Transverse colon (tissue), 4 donors: ENCODE results near the gene TUT4. TPM values are rescaled to one million over a fixed set of nuclear protein-coding genes. Genes with fewer than 3 reads are reported as not detected.

ENCODE experiments used
- DNase-seq: peaks from one replicate; pipeline ENCODE4 v3.0.0-alpha.2; 2019
- H3K27ac ChIP-seq, 4 donors: fragments of 200-600 bp; sonication (generic); 2 replicates each; pipeline ENCODE4 v1.5.1; 2016 to 2018; ENCODE audit warnings: inconsistent platforms in 4 of 4
- H3K27me3 ChIP-seq: fragments of 200-600 bp; sonication (generic); 2 replicates; pipeline ENCODE4 v1.5.1; 2017; ENCODE audit warnings: inconsistent platforms
- H3K36me3 ChIP-seq, 4 donors: fragments of 200-600 bp; sonication (generic); 2 replicates each; pipeline ENCODE4 v1.5.1; 2017 to 2019; ENCODE audit warnings: inconsistent platforms in 4 of 4
- H3K4me1 ChIP-seq, 4 donors: fragments of 200-600 bp; sonication (generic); 2 replicates each; pipeline ENCODE4 v1.5.1; 2017 to 2020; ENCODE audit warnings: inconsistent platforms in 4 of 4
- H3K4me3 ChIP-seq, 4 donors: fragments of 200-600 bp; sonication (generic); 1 replicate in 1 of 4; 2 replicates in 3 of 4; pipeline versions ENCODE4 v1.5.1 to v1.6.1; 2017 to 2019; ENCODE audit warnings: inconsistent platforms in 4 of 4
- H3K9me3 ChIP-seq, 2 donors: fragments of 200-600 bp; sonication (generic); 2 replicates each; pipeline ENCODE4 v1.5.1; 2017 to 2019; ENCODE audit warnings: inconsistent platforms in 2 of 2
- EP300 ChIP-seq: sonication (generic); formaldehyde crosslinking; IDR thresholded peaks from one replicate; pipeline ENCODE4 v1.6.1; 2017; ENCODE audit warnings: antibody characterized with exemption, low read depth
- POLR2A ChIP-seq: fragments of 450-650 bp; IDR thresholded peaks from one replicate; pipeline ENCODE4 v1.6.1; 2016; ENCODE audit warnings: antibody characterized with exemption, mild to moderate bottlenecking, moderate library complexity
- POLR2AphosphoS5 ChIP-seq, 3 donors: sonication (generic); formaldehyde crosslinking; IDR thresholded peaks; one replicate each; pipeline ENCODE4 v1.6.1; 2016; ENCODE audit warnings: antibody characterized with exemption in 3 of 3
- WGBS, 2 donors: methylation state at CpG; one replicate each; pipeline ENCODE4 v1.1.5; 2018; ENCODE audit warnings: low coverage in 1 of 2; 5-methylcytosine and 5-hydroxymethylcytosine counted together
- in situ Hi-C, 4 donors: fragments of 200-750 bp; cut with MboI; loops; one replicate each; pipeline versions ENCODE4 v1.15.0 to v1.15.1; 2017; ENCODE audit warnings: low sequenced_read_pairs in 3 of 4, low pct_ligation_motif_present in 1 of 4, low pct_unique_long_range_greater_than_20kb in 1 of 4
- intact Hi-C: fragments of 100-400 bp; cut with DNase I; formaldehyde crosslinking; loops from one replicate; pipeline ENCODE4 v1.15.1; 2023; ENCODE audit warnings: low total_unique reads
- total RNA-seq, 4 donors: library from RNA; depleted of rRNA; stranded (reverse); fragments of >200 nt; gene quantifications; one replicate each; pipeline ENCODE4 v1.1.0, GENCODE V29; 2016
- TF ChIP-seq, protein P1 (sequence below), 5 experiments: fragments of 200-600 bp in 3 of 5; fragments of 450-650 bp in 2 of 5; sonication (generic) in 3 of 5; IDR thresholded peaks; 1 replicate in 2 of 5; 2 replicates in 3 of 5; pipeline ENCODE4 v1.5.1; 2016 to 2017; ENCODE audit warnings: antibody characterized with exemption in 5 of 5, inconsistent platforms in 3 of 5, mild to moderate bottlenecking in 2 of 5, moderate library complexity in 1 of 5

TUT4 gene
- total RNA-seq, 4 donors from 2014 or later = 12.3 to 55.3 (median 27.4) TPM

DNA sequence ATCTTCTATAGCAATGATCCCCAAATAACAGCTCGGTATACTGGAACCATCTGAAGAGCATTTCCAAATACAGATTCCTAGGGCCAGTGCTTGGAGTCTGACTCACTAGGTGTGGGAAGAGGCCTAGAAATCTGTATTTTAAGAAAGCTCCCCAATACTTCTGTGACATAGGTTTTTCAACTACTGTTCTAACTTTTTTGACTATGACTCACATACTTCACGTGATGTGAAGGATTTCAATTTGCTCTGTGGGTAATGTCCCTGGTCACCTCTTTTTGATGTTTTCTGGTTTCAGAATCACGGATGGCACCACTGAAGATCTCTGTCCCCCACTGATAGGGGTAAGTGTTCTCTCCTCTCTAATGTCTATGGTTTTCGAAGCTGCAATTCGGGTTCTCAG is 159.7 kb downstream of the TUT4 start:
- no peaks in the 10 kb centered on the region for H3K36me3 ChIP-seq
- no peak overlapping the region for H3K4me3 ChIP-seq
- no peaks in the 10 kb centered on the region for H3K9me3 ChIP-seq
- no peak for DNase-seq
- H3K27me3 ChIP-seq = no peaks in the 10 kb centered on the region
- in situ Hi-C loops = no loop called here
- TF ChIP-seq, protein P1, sequence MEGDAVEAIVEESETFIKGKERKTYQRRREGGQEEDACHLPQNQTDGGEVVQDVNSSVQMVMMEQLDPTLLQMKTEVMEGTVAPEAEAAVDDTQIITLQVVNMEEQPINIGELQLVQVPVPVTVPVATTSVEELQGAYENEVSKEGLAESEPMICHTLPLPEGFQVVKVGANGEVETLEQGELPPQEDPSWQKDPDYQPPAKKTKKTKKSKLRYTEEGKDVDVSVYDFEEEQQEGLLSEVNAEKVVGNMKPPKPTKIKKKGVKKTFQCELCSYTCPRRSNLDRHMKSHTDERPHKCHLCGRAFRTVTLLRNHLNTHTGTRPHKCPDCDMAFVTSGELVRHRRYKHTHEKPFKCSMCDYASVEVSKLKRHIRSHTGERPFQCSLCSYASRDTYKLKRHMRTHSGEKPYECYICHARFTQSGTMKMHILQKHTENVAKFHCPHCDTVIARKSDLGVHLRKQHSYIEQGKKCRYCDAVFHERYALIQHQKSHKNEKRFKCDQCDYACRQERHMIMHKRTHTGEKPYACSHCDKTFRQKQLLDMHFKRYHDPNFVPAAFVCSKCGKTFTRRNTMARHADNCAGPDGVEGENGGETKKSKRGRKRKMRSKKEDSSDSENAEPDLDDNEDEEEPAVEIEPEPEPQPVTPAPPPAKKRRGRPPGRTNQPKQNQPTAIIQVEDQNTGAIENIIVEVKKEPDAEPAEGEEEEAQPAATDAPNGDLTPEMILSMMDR (IDR thresholded peaks at IDR 0.05) = no peak
- TF ChIP-seq EP300 = no peak
- H3K4me1 ChIP-seq = no peaks in the 10 kb centered on the region
- 94 to 100% methylated on average over 4 to 5 of the region's 5 CpGs for WGBS, 2 donors
- no peak overlapping the region for H3K27ac ChIP-seq
- intact Hi-C loops = no loop called here

DNA sequence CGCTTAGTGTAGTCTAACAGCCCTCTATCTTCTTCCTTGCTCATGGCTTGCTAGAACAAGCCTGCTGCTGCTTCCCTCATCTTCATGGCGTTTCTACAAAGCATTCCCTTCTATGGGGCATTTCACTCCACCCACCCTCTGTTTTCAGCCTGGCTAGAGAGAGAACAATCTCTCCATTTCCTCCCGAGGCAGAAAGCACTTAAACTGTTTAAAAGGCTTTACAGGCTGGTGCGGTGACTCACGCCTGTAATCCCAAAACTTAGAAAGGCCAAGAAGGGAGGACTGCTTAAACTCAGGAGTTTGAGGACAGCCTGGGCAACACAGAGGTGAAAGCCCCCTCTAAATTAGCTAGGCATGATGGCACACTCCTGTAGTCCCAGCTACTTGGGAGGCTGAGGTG is 166.4 kb downstream of the TUT4 start:
- H3K4me1 ChIP-seq = no peaks in the 10 kb centered on the region
- no peak overlapping the region for H3K27ac ChIP-seq
- intact Hi-C loops = no loop called here
- H3K4me3 ChIP-seq = no peak overlapping the region
- no peak for DNase-seq
- no peaks in the 10 kb centered on the region for H3K9me3 ChIP-seq
- no peaks in the 10 kb centered on the region for H3K27me3 ChIP-seq
- WGBS, 2 donors = 82 to 96% methylated on average over 3 to 5 of the region's 5 CpGs
- in situ Hi-C loops = no loop called here
- TF ChIP-seq POLR2A (no peak), EP300 (no peak), POLR2AphosphoS5 (IDR thresholded peaks at IDR 0.05) (no peak)
- TF ChIP-seq, protein P1 (IDR thresholded peaks at IDR 0.05) = no peak
- H3K36me3 ChIP-seq = no peaks in the 10 kb centered on the region

DNA sequence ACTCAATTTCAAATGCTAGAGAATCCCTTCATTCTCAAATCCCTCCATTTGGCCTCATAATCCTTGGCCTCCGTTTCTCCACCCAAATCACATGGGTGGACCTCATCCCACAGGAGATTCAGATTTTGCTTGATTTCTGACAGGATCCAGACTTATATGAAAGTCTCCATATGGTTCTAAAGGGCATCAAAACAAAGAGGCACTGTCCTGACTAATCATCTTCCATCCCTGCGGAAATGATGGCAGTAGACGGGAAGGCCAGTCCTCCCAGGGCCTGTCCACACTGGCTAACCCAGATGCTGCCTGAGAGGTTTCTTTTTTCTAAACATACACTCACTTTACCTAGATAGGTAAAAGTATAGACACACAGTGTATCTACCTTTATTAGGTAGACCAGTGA is 167.5 kb downstream of the TUT4 start:
- no peak for DNase-seq
- 94% methylated on average over 3 of the region's 3 CpGs; no CpG with 5 or more reads in 1 of the 2 donors for WGBS, 2 donors
- in situ Hi-C loops (no loop called here), intact Hi-C loops (no loop called here)
- Histone ChIP-seq H3K9me3 (no peaks in the 10 kb centered on the region), H3K4me3 (no peak overlapping the region), H3K4me1 (no peaks in the 10 kb centered on the region), H3K27ac (no peak overlapping the region), H3K27me3 (no peaks in the 10 kb centered on the region), H3K36me3 (no peaks in the 10 kb centered on the region)
- TF ChIP-seq, protein P1 (IDR thresholded peaks at IDR 0.05) = no peak
- TF ChIP-seq POLR2A = no peak
- no peak for TF ChIP-seq POLR2AphosphoS5 (IDR thresholded peaks at IDR 0.05)
- no peak for TF ChIP-seq EP300

Other genes starting within 250 kb of the TUT4 start
- gene CC2D1B, start 186.9 kb downstream of the TUT4 start, total RNA-seq = 10 to 100 TPM; 31.0 to 45.9 (median 39.2) TPM
- gene ORC1, start 148.7 kb downstream of the TUT4 start, total RNA-seq = 1 to 10 TPM in 2 of 4 donors, under 1 TPM in 1, not detected in 1; 1.00 to 1.7 (median 1.6) TPM
- gene PRPF38A, start 148.5 kb downstream of the TUT4 start, total RNA-seq = 10 to 100 TPM in 3 of 4 donors, 1 to 10 TPM in 1; 4.0 to 25.5 (median 20.1) TPM
- gene GPX7, start 49.3 kb upstream of the TUT4 start, total RNA-seq = 10 to 100 TPM in 1 of 4 donors, 1 to 10 TPM in 3; 3.3 to 16.5 (median 5.6) TPM
- 1 to 10 TPM in 2 of 4 donors, not detected in 2; 3.2 to 8.2 TPM for gene SHISAL2A, start 80.1 kb upstream of the TUT4 start, total RNA-seq
- gene COA7, start 145.3 kb upstream of the TUT4 start, total RNA-seq = 10 to 100 TPM in 2 of 4 donors, 1 to 10 TPM in 2; 2.2 to 12.7 (median 9.1) TPM
- gene ZYG11B, start 173.4 kb upstream of the TUT4 start, total RNA-seq = 10 to 100 TPM; 16.9 to 75.9 (median 45.2) TPM